Endothelial cell (in vitro differentiated cells): ENCODE data around the gene METTL15. TPM values are rescaled to one million over a fixed set of nuclear protein-coding genes. Genes with fewer than 3 reads are reported as not detected.

ENCODE experiments used
- DNase-seq: peaks from one replicate; pipeline ENCODE4 v3.0.0; 2021; ENCODE audit warnings: low spot score
- H3K27ac Mint-ChIP-seq: one replicate; pipeline ENCODE4 v1.8.0; 2021; ENCODE audit warnings: mixed read lengths, inconsistent platforms; ENCODE audit not compliant: unreplicated experiment
- H3K27me3 Mint-ChIP-seq: one replicate; pipeline ENCODE4 v1.8.0; 2021; ENCODE audit warnings: mild to moderate bottlenecking, moderate library complexity, mixed read lengths, inconsistent platforms; ENCODE audit not compliant: unreplicated experiment
- H3K36me3 Mint-ChIP-seq: one replicate; pipeline ENCODE4 v1.8.0; 2021; ENCODE audit warnings: mild to moderate bottlenecking, low read depth, mixed read lengths, inconsistent platforms; ENCODE audit not compliant: unreplicated experiment
- H3K4me1 Mint-ChIP-seq: one replicate; pipeline ENCODE4 v1.8.0; 2021; ENCODE audit warnings: mild to moderate bottlenecking, mixed read lengths, inconsistent platforms; ENCODE audit not compliant: unreplicated experiment
- H3K4me3 Mint-ChIP-seq: one replicate; pipeline ENCODE4 v1.8.0; 2021; ENCODE audit warnings: mild to moderate bottlenecking, mixed read lengths, inconsistent platforms; ENCODE audit not compliant: unreplicated experiment
- H3K9me3 Mint-ChIP-seq: one replicate; pipeline ENCODE4 v1.8.0; 2021; ENCODE audit warnings: mixed read lengths, inconsistent platforms; ENCODE audit not compliant: unreplicated experiment
- total RNA-seq: library from RNA; stranded (reverse); fragmentation: NEBNext Ultra II Directional; extraction: Animal tissue kit (Norgen Biotek cat#: 25700); gene quantifications from one replicate; pipeline ENCODE4 v1.2.1, GENCODE V29; 2021; ENCODE audit not compliant: unreplicated experiment
- TF ChIP-seq, protein P1 (sequence below): fragments of 200-600 bp; sonication (generic); IDR thresholded peaks from one replicate; pipeline ENCODE4 v1.5.0; 2021; ENCODE audit warnings: antibody characterized with exemption; ENCODE audit not compliant: unreplicated experiment

Gene METTL15
- total RNA-seq, 1 donor from 2014 or later, result 8.8 TPM

DNA sequence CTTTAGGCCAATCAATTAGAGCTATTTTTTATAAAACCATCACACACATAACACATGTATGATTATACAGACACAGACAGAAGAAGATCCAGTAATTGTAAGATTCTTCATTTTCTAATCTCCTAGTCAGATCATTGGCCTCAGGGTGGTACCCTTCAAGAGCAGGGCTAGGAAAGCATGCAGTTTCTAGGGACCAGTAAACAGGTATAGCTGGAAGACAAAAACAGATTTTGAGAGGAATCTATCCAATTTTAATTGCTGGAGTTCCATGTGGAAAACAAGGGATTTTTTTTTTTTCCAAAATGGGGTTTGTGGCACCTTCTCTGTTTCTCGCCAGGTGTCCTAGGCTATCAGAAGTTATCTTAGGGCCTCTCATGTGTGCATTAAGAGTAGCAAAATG, 29.6 kb downstream of the METTL15 start:
- peak; percentile 12 for DNase-seq
- peaks cover 74% of the 10 kb centered on the region for H3K36me3 Mint-ChIP-seq
- H3K4me3 Mint-ChIP-seq, result no peak overlapping the region
- H3K4me1 Mint-ChIP-seq, result no peaks in the 10 kb centered on the region
- H3K27me3 Mint-ChIP-seq, result peaks cover 7% of the 10 kb centered on the region
- H3K9me3 Mint-ChIP-seq, result peaks cover 33% of the 10 kb centered on the region
- TF ChIP-seq, protein P1, sequence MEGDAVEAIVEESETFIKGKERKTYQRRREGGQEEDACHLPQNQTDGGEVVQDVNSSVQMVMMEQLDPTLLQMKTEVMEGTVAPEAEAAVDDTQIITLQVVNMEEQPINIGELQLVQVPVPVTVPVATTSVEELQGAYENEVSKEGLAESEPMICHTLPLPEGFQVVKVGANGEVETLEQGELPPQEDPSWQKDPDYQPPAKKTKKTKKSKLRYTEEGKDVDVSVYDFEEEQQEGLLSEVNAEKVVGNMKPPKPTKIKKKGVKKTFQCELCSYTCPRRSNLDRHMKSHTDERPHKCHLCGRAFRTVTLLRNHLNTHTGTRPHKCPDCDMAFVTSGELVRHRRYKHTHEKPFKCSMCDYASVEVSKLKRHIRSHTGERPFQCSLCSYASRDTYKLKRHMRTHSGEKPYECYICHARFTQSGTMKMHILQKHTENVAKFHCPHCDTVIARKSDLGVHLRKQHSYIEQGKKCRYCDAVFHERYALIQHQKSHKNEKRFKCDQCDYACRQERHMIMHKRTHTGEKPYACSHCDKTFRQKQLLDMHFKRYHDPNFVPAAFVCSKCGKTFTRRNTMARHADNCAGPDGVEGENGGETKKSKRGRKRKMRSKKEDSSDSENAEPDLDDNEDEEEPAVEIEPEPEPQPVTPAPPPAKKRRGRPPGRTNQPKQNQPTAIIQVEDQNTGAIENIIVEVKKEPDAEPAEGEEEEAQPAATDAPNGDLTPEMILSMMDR, result no peak
- no peak overlapping the region for H3K27ac Mint-ChIP-seq

DNA sequence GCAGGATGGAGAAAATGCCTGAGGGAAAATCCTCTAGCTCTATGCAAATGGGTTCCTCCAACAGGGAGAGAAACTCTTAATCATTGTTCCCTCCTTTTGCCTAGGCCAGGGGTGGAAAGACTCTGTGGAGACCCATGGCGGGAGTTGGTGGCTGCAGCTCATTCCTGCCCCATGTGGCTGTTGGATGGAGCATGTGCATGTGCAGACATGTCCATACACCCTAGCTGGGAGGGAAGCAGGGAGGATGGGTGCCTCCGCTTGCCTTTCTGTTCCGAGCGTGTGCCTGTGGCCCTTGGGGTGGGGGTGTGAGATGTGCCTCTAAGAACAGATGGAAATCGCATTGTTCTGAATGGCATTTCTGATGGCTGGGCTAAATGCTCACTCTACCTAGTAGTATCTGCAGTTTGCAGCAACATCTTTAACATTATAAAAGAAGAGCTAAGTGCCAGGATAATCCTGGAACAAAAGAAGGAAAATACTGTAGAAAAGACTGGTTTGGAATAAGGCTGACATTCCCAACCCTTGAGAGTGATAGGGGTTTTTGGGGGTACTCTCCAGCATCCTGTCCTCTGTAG, 31.7 kb downstream of the METTL15 start:
- H3K36me3 Mint-ChIP-seq, result peaks cover 56% of the 10 kb centered on the region
- peaks cover 33% of the 10 kb centered on the region for H3K9me3 Mint-ChIP-seq
- no peak for DNase-seq
- no peak overlapping the region for H3K4me3 Mint-ChIP-seq
- no peaks in the 10 kb centered on the region for H3K4me1 Mint-ChIP-seq
- H3K27ac Mint-ChIP-seq, result no peak overlapping the region
- TF ChIP-seq, protein P1, result no peak
- peaks cover 7% of the 10 kb centered on the region for H3K27me3 Mint-ChIP-seq

DNA sequence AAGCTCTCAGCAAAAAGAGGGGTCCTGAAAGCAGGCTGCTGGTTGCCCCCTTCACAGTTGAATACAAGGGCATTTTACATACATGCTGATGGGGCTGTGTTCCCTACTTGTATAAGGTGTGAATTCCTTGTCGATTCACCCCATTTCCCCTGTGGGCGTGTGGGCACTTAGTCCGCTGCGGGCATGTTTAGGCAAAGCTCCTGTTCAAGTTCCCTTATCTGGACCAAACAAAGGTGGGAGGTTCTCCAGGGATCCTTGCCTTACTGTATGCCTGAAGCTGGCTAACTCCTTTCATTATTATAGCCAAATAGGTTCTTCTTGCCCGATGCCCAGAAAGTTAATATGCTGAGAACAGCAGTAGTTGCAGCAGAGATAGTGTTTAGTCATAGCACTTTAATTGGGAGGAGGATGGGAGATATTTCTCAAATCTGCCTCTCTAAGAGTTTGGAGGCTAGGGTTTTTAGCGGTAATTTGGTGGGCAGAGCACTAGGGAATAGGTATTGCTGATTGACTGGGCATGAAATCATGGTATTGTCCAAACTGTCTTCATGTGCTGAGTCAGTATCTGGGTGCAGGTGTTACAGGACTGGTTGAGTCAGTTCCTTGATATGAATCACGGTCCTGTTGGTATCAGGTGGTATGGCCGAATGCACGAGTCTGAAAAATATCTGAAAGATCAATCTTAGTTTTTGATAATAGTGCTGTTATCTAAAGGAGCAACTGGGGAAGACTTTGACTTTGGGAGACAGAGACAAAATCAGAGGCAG, 32.7 kb downstream of the METTL15 start:
- Mint-ChIP-seq H3K4me3 (peak overlapping the region; percentile 77), H3K9me3 (peaks cover 33% of the 10 kb centered on the region), H3K27ac (no peak overlapping the region), H3K36me3 (peaks cover 50% of the 10 kb centered on the region), H3K4me1 (no peaks in the 10 kb centered on the region), H3K27me3 (peaks cover 7% of the 10 kb centered on the region)
- TF ChIP-seq, protein P1, result no peak
- no peak for DNase-seq

DNA sequence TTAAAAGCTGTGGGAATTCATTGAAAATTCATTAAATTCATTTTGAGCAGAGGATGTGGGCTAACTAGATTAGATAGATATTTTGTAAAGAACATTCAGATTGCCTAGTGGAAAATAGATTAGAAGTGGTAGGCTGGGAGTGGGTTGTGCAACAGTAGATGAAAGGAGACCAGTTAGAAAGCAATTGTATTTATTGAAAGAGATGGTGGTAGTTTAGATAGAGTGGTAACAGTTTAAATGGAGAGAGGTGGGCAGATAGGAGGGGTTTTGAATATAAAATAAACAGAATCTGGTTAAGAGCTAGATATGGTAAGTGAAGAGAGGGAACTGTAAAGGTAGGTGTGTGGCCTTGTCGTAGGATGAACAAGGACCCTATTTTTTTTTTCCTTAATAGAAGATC, 34.5 kb downstream of the METTL15 start:
- H3K4me3 Mint-ChIP-seq, result no peak overlapping the region
- TF ChIP-seq, protein P1, result no peak
- H3K9me3 Mint-ChIP-seq, result peaks cover 25% of the 10 kb centered on the region
- peaks cover 7% of the 10 kb centered on the region for H3K27me3 Mint-ChIP-seq
- H3K36me3 Mint-ChIP-seq, result peaks cover 36% of the 10 kb centered on the region
- no peak overlapping the region for H3K27ac Mint-ChIP-seq
- H3K4me1 Mint-ChIP-seq, result no peaks in the 10 kb centered on the region
- DNase-seq, result no peak

DNA sequence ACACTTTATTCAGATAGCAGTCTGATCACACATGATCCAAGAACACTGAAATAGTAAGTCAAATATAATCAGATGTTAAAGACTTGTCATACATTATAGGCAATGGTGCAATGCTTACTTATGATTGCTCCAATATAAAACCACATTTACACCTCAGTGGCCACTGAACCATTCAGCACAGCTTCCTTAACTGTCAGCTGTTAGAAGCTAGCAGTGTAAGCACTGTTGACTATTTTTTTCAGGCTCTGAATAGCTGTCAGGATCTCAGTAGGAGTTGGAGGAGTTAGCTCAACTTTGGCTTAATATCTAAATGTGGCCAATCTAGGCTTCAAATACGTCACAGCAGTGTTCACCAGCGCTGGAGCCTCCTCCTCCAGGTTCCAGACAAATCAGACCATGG, 36.6 kb downstream of the METTL15 start:
- peaks cover 15% of the 10 kb centered on the region for H3K36me3 Mint-ChIP-seq
- peaks cover 5% of the 10 kb centered on the region for H3K27me3 Mint-ChIP-seq
- H3K9me3 Mint-ChIP-seq, result peaks cover 13% of the 10 kb centered on the region
- DNase-seq, result no peak
- H3K4me1 Mint-ChIP-seq, result no peaks in the 10 kb centered on the region
- no peak overlapping the region for H3K4me3 Mint-ChIP-seq
- H3K27ac Mint-ChIP-seq, result no peak overlapping the region
- TF ChIP-seq, protein P1, result no peak
